HUES48 (cell line): ENCODE results near the gene SOCS2.

Experiments used
- H3K27ac ChIP-seq: one replicate; pipeline ENCODE4 v1.7.0; 2013; ENCODE audit warnings: low read depth, low read length, inconsistent platforms
- H3K27me3 ChIP-seq: 2 replicates; pipeline ENCODE4 v1.6.1; 2013; ENCODE audit warnings: mild to moderate bottlenecking, low read length; ENCODE audit not compliant: control insufficient read depth, insufficient read depth
- H3K36me3 ChIP-seq: 2 replicates; pipeline ENCODE4 v1.6.1; 2013; ENCODE audit warnings: low read length; ENCODE audit not compliant: control insufficient read depth, insufficient read depth
- H3K4me1 ChIP-seq: 2 replicates; pipeline ENCODE4 v1.6.1; 2013; ENCODE audit warnings: mild to moderate bottlenecking, low read length; ENCODE audit not compliant: control insufficient read depth, insufficient read depth
- H3K4me3 ChIP-seq: 2 replicates; pipeline ENCODE4 v1.5.1; 2013; ENCODE audit warnings: mild to moderate bottlenecking, low read depth, low read length
- H3K9ac ChIP-seq: 2 replicates; pipeline ENCODE4 v1.6.1; 2013; ENCODE audit warnings: mild to moderate bottlenecking, low read depth, low read length, moderate library complexity
- H3K9me3 ChIP-seq: 2 replicates; pipeline ENCODE4 v1.6.1; 2013; ENCODE audit warnings: low read length; ENCODE audit not compliant: control insufficient read depth, insufficient read depth

The SOCS2 gene

DNA sequence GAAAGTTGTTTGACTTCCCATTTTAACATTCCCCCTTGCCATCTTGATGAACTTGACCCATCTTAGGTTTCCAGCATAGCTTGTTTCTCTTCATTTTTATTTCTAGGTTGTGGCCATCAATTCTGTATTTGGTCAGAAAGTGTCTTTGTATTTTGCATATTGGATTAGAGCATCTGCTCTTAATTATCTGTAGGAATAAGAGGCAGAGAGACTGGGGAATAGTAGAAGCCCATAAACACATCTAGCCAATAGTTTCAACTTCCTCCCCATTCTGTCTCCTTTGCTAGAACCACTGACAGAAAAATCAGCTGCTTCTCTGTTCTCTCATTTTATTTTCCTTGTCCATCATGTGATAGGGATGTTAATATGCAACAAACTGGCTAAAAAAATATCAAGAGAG lies 8.2 kb downstream of the SOCS2 start:
- Histone ChIP-seq H3K9ac (no peak overlapping the region), H3K4me3 (no peak overlapping the region), H3K27ac (no peak overlapping the region), H3K9me3 (no peaks in the 10 kb centered on the region), H3K27me3 (peaks cover 6% of the 10 kb centered on the region; the same call in 1 of the 2 replicates), H3K4me1 (peaks cover 33% of the 10 kb centered on the region), H3K36me3 (peaks cover 6% of the 10 kb centered on the region)

DNA sequence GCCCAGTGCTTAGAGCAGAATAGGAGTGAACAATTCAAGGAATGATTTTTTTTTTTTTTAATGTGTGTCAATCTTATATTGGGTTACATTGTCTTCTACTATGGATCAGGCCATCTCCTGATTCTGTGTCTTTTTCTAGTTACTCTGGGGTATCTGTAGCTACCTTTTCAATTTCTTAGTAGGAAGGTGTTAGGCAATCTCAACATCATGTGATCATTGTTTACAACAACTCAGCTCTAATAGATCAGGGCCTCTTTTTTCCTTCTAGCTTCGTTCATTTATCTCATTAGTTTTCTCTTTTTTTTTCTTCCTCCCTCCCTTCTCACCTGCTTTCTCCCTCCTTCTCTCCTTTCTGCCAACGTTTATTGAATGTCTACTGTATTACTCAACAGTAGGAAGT lies 8.9 kb downstream of the SOCS2 start:
- Histone ChIP-seq H3K9me3 (no peaks in the 10 kb centered on the region), H3K4me1 (peaks cover 29% of the 10 kb centered on the region), H3K9ac (no peak overlapping the region), H3K4me3 (no peak overlapping the region), H3K27me3 (no peaks in the 10 kb centered on the region; the same call in 1 of the 2 replicates), H3K27ac (no peak overlapping the region), H3K36me3 (no peaks in the 10 kb centered on the region; the same call in 1 of the 2 replicates)

DNA sequence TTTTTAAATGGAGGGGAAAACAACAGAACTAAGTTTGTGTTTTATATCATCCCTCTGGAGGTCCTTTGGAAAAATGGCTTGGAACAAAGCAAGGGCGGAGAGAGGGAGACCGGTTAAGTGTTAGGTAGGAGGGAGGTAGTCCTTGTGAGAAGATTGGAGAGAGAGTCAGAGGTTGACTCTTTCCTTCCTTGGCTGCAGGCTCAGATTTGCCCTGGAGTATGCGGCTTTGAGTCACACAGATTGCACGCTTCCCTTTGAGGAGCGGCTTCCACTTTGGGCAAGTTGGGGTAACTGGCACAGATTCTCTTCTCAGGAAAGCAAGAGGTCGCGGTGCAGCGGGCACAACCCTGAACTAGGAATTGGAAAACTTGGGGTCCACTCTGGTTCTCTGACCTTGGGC lies 9.9 kb downstream of the SOCS2 start:
- Histone ChIP-seq H3K4me1 (peaks cover 29% of the 10 kb centered on the region), H3K27me3 (no peaks in the 10 kb centered on the region), H3K27ac (no peak overlapping the region), H3K9ac (no peak overlapping the region), H3K36me3 (no peaks in the 10 kb centered on the region), H3K4me3 (no peak overlapping the region), H3K9me3 (no peaks in the 10 kb centered on the region)

DNA sequence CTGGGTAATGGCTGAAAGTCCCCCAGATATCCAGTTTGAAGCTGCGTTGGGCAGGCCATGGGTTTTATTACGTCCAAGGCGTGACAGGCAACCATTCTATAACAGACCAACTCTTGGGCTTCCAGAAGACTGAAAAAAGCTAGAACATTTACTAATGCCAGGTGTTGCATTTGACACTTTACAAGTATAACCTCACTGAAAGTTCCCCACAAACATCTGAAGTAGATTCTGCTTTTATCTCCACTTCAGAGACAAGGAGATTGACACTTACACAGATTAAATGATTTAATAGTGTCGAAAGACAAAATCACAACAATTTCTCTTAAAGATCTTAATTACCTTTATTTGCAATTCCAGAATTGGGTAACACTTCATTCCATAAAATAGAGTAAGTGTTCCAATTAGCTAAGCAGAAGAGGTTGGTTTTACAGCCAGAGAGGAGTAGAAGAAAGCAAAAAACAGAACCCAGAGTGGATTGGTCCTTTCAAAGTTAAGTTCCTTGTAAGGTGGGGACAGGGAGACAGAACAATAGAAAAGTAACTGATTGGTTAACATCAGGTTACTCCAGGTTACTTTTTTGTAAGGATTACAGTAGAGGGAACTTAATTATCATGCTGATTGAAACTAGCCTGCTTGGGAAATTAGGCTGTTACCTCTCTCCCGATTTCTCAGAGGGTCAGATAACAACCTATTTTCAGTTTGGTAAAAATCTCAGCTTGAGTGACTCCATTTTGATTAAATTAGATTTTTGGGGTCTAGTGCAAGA lies 11.3 kb downstream of the SOCS2 start:
- Histone ChIP-seq H3K27ac (peak overlapping the region; percentile 85), H3K36me3 (no peaks in the 10 kb centered on the region), H3K4me1 (peaks cover 29% of the 10 kb centered on the region), H3K9ac (no peak overlapping the region), H3K4me3 (peak overlapping the region; percentile 39), H3K9me3 (no peaks in the 10 kb centered on the region), H3K27me3 (no peaks in the 10 kb centered on the region)

DNA sequence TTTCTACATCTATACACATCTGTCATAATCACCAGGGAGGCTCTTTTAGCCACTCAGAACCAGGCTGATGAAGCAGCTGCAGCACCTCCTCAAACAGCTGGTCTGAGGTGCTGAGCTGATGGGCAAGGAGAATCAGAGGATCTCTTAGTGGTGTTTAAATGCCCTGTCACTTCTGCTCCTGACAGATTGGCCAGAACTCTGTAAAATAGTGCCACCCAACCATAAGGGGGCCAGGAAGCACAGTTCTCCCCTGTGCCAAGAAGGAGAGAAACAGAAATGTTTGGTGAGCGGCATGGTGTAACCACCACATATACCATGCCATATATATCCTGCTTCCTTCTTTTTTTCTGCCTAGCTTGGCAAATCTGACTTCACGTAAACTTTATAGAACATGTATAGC lies 12.8 kb downstream of the SOCS2 start:
- H3K36me3 ChIP-seq: no peaks in the 10 kb centered on the region
- peaks cover 24% of the 10 kb centered on the region for H3K4me1 ChIP-seq
- H3K9ac ChIP-seq: no peak overlapping the region
- H3K27ac ChIP-seq: no peak overlapping the region
- no peak overlapping the region for H3K4me3 ChIP-seq
- H3K9me3 ChIP-seq: no peaks in the 10 kb centered on the region
- H3K27me3 ChIP-seq: no peaks in the 10 kb centered on the region

DNA sequence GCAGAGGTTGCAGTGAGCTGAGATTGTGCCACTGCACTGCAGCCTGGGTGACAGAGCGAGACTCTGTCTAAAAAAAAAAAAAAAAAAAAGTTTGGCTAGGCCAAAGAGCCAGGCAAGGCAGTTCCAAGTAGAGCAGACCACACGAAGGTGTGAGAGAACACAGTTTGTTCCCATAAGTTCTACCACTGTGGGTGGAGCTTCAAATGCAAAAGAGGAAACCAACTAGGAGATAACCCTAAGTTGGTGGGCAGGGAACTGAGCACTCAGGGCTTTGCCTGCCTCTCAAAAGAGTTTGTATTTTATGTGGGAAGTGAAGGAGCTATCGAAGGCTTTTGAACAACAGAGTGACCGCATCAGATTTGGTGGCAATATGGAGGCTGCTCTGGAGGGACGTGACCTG lies 15.1 kb downstream of the SOCS2 start:
- H3K9ac ChIP-seq: no peak overlapping the region
- peaks cover 20% of the 10 kb centered on the region for H3K27me3 ChIP-seq
- no peak overlapping the region for H3K4me3 ChIP-seq
- peaks cover 37% of the 10 kb centered on the region for H3K4me1 ChIP-seq
- H3K27ac ChIP-seq: no peak overlapping the region
- H3K36me3 ChIP-seq: no peaks in the 10 kb centered on the region
- no peaks in the 10 kb centered on the region for H3K9me3 ChIP-seq

DNA sequence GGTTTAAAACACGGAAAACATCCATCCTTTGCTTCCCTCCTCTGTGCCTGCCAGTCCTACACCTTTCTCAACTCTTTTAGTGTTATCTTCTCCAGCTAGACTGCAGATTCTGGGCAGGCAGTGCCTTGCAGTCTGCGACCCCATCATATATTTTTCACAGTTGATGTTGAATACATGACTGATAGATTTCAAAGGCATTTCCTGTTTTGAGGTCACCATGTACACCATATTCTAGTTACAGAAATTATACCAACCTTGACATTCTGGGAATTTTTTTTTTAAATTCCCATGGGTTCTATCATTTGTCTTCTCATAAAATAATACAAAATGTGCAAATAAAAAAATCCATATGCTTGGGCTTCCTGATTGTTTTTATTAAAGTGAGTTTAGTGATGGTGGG lies 16.6 kb downstream of the SOCS2 start:
- Histone ChIP-seq H3K4me1 (peaks cover 44% of the 10 kb centered on the region), H3K27ac (no peak overlapping the region), H3K9me3 (no peaks in the 10 kb centered on the region), H3K27me3 (peaks cover 24% of the 10 kb centered on the region), H3K36me3 (no peaks in the 10 kb centered on the region), H3K4me3 (no peak overlapping the region), H3K9ac (no peak overlapping the region)

DNA sequence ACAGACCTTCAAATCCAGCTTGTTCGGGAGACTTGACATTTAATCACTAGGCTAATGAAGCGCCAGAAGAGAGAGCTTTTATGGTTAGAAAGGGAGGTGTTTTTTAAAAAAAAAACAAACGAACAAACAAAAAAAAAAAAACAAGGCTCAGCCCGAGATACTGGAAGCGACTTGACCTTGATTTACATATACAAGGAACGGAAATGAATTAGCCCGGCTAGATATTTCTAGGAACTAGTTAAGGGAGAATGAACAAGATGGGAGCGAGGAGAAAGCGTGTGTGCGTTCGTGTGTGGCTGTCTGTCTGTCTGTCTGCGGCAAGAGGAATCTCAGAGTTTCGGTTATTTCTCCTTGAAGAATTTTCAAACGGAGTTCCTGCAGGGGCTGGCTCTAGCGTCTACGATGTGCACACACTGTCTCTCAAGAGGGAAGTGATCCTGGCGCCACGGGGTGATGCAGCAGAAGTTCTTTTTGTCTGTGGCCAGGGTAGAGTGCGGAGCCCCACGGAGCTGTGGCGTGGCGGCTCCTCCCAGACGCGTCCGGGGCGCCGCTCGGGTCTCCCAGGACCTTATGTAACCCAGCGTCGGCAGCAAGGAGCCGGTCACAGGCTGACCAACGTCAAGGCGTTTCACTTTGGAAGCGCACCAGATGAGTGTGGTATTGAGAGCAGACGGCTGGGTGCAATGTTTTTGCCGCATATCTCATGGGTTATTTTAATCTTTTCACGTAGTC lies 18.8 kb downstream of the SOCS2 start:
- peaks cover 42% of the 10 kb centered on the region for H3K4me1 ChIP-seq
- H3K9ac ChIP-seq: peak overlapping the region; percentile 62
- H3K27me3 ChIP-seq: peaks cover 24% of the 10 kb centered on the region
- peak overlapping the region; percentile 64 for H3K27ac ChIP-seq
- no peaks in the 10 kb centered on the region for H3K9me3 ChIP-seq
- no peaks in the 10 kb centered on the region for H3K36me3 ChIP-seq
- peak overlapping the region; percentile 77 for H3K4me3 ChIP-seq

DNA sequence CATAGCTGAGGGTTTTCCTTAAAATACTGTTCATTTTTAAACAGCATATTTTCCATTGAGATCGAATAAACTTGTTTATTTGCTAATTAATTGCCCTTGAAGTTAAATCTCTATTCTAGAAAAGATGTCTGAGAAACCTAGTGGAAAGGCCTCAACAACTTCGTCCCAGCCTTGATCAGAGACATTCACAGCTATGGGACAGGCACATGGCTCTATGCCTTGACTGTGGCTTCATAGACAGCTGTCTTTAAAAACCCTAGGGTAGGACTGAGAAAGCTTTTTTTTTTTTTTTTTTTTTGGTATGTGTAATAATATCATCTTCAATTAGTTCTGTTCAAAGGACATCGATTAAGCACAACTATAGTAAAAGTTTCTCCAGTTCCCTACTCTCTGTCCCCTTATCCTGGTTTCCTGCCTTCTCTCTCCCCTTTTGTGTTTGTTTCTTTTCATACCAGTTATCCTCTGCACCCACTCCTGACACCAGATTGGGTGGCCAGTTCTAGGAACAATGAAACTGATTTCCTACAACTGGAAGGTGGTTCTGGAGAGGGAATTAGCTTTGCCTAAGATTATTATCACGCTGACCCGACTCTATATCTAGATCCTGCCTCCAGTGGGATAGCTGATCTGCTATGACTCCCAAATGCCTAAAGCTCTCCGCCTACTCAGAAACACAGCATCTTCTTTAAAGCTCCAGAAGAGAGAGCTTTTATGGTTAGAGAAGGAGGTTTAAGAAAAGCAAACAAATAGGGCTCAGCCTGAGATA lies 20.3 kb downstream of the SOCS2 start:
- H3K9me3 ChIP-seq: no peaks in the 10 kb centered on the region
- H3K27ac ChIP-seq: peak overlapping the region; percentile 13
- peaks cover 42% of the 10 kb centered on the region for H3K4me1 ChIP-seq
- H3K9ac ChIP-seq: no peak overlapping the region
- H3K4me3 ChIP-seq: no peak overlapping the region
- H3K27me3 ChIP-seq: peaks cover 24% of the 10 kb centered on the region
- no peaks in the 10 kb centered on the region for H3K36me3 ChIP-seq

DNA sequence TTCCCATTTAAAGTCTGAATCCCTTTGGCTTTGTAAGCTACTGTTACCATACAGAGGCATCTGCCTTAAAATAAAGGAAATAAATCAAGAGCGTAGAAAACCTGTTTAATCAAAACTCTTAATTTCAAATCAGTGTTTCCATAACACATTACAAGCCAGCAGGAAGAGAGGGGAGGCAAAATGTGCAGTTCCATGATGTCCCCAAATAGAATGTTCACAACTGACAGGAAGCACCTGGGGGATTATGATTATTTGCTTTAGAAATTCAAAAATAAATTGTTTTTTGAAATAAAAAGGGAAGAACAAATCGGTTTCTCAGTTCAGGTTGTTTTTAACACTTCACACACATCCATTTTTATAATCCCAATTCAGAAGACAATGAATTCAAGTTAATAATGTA lies 21.4 kb downstream of the SOCS2 start:
- Histone ChIP-seq H3K27ac (no peak overlapping the region), H3K36me3 (no peaks in the 10 kb centered on the region), H3K27me3 (peaks cover 24% of the 10 kb centered on the region), H3K4me3 (no peak overlapping the region), H3K9ac (no peak overlapping the region), H3K9me3 (no peaks in the 10 kb centered on the region), H3K4me1 (peaks cover 42% of the 10 kb centered on the region)
